ENCODE results near the gene CALB2. TPM values are rescaled to one million over a fixed set of nuclear protein-coding genes. Genes with fewer than 3 reads are reported as not detected.
A peak's percentile ranks its signal among the peaks of the same experiment; 100 is the strongest.

CALB2 gene
- total and polyA plus RNA-seq, 5 experiments from 2014 or later = not detected

- no peak overlapping the region for H3K4me3 Mint-ChIP-seq
- no peak overlapping the region for H3K27ac Mint-ChIP-seq
- H3K36me3 Mint-ChIP-seq = peaks cover 0 to 2% (median 0%) of the 10 kb centered on the region in 3 donors
- DNase-seq = no peak
- peaks cover 0 to 10% (median 0%) of the 10 kb centered on the region in 9 donors for H3K9me3 Mint-ChIP-seq
- peaks cover 4 to 38% (median 30%) of the 10 kb centered on the region in 5 donors for H3K27me3 Mint-ChIP-seq
- POLR2A ChIA-PET = no interaction called here
- no peak for ATAC-seq
- H3K4me1 Mint-ChIP-seq = peaks cover 0 to 6% (median 0%) of the 10 kb centered on the region in 4 donors
Observed at GRCh38 chr16:71380831-71381230, 22.3 kb downstream of the CALB2 start.

GRCh38 chr16:71383054-71383773, 24.7 kb downstream of the CALB2 start:
- ATAC-seq (no peak), DNase-seq (no peak)
- POLR2A ChIA-PET = no interaction called here
- Mint-ChIP-seq H3K9me3 (no peaks in the 10 kb centered on the region), H3K36me3 (peaks cover 0 to 2% (median 0%) of the 10 kb centered on the region in 3 donors), H3K27ac (peak overlapping the region in 2 of 10 donors; percentile 38 to 69), H3K4me1 (peaks cover 0 to 9% (median 7%) of the 10 kb centered on the region in 4 donors), H3K27me3 (peaks cover 8 to 42% (median 34%) of the 10 kb centered on the region in 5 donors), H3K4me3 (no peak overlapping the region)

- H3K4me3 Mint-ChIP-seq = no peak overlapping the region
- peaks cover 8 to 42% (median 34%) of the 10 kb centered on the region in 5 donors for H3K27me3 Mint-ChIP-seq
- ATAC-seq = no peak
- POLR2A ChIA-PET = no interaction called here
- peaks cover 0 to 2% (median 0%) of the 10 kb centered on the region in 3 donors for H3K36me3 Mint-ChIP-seq
- DNase-seq = no peak
- H3K4me1 Mint-ChIP-seq = peaks cover 0 to 9% (median 7%) of the 10 kb centered on the region in 4 donors
- peak overlapping the region in 3 of 10 donors; percentile 19 to 83 (median 68) for H3K27ac Mint-ChIP-seq
- H3K9me3 Mint-ChIP-seq = no peaks in the 10 kb centered on the region
Observed at GRCh38 chr16:71384073-71384724, 25.7 kb downstream of the CALB2 start.

GRCh38 chr16:71387045-71387871, 28.7 kb downstream of the CALB2 start:
- no peaks in the 10 kb centered on the region for H3K36me3 Mint-ChIP-seq
- POLR2A ChIA-PET = no interaction called here

GRCh38 chr16:71389330-71389729, 30.8 kb downstream of the CALB2 start:
- Mint-ChIP-seq H3K27ac (no peak overlapping the region), H3K36me3 (no peaks in the 10 kb centered on the region), H3K4me3 (no peak overlapping the region), H3K27me3 (peaks cover 17 to 78% (median 36%) of the 10 kb centered on the region in 5 donors), H3K4me1 (peaks cover 0 to 7% (median 6%) of the 10 kb centered on the region in 4 donors), H3K9me3 (no peaks in the 10 kb centered on the region)
- ATAC-seq (no peak), DNase-seq (no peak)
- POLR2A ChIA-PET = no interaction called here

More at GRCh38 chr16:71387045-71387871, 28.7 kb downstream of the CALB2 start:
- DNase-seq = no peak
- no peak for ATAC-seq
- H3K27me3 Mint-ChIP-seq = peaks cover 15 to 64% (median 37%) of the 10 kb centered on the region in 5 donors
- H3K9me3 Mint-ChIP-seq = no peaks in the 10 kb centered on the region
- H3K4me1 Mint-ChIP-seq = peaks cover 0 to 9% (median 7%) of the 10 kb centered on the region in 4 donors
- H3K27ac Mint-ChIP-seq = no peak overlapping the region
- peak overlapping the region in 4 of 10 donors; percentile 27 to 62 (median 40) for H3K4me3 Mint-ChIP-seq

GRCh38 chr16:71396594-71396993, 38.1 kb downstream of the CALB2 start:
- no peak overlapping the region for H3K4me3 Mint-ChIP-seq
- no peak overlapping the region for H3K27ac Mint-ChIP-seq
- no peaks in the 10 kb centered on the region for H3K4me1 Mint-ChIP-seq
- ATAC-seq (no peak), DNase-seq (no peak)
- peaks cover 3 to 81% (median 31%) of the 10 kb centered on the region in 5 donors for H3K27me3 Mint-ChIP-seq
- no peaks in the 10 kb centered on the region for H3K9me3 Mint-ChIP-seq
- POLR2A ChIA-PET = no interaction called here
- H3K36me3 Mint-ChIP-seq = no peaks in the 10 kb centered on the region

- DNase-seq (no peak), ATAC-seq (no peak)
- Mint-ChIP-seq H3K9me3 (peaks cover 0 to 7% (median 0%) of the 10 kb centered on the region in 9 donors), H3K4me3 (no peak overlapping the region), H3K27ac (no peak overlapping the region), H3K36me3 (peaks cover 0 to 5% (median 2%) of the 10 kb centered on the region in 3 donors), H3K27me3 (peaks cover 13 to 77% (median 26%) of the 10 kb centered on the region in 5 donors), H3K4me1 (peaks cover 0 to 2% (median 0%) of the 10 kb centered on the region in 4 donors)
- POLR2A ChIA-PET = no interaction called here
Observed at GRCh38 chr16:71399801-71400563, 41.5 kb downstream of the CALB2 start.

- peaks cover 0 to 5% (median 2%) of the 10 kb centered on the region in 3 donors for H3K36me3 Mint-ChIP-seq
- ATAC-seq (no peak), DNase-seq (no peak)
- no peak overlapping the region for H3K4me3 Mint-ChIP-seq
- no peak overlapping the region for H3K27ac Mint-ChIP-seq
- H3K4me1 Mint-ChIP-seq = peaks cover 0 to 17% (median 9%) of the 10 kb centered on the region in 4 donors
- peaks cover 0 to 8% (median 0%) of the 10 kb centered on the region in 9 donors for H3K9me3 Mint-ChIP-seq
- H3K27me3 Mint-ChIP-seq = peaks cover 15 to 74% (median 30%) of the 10 kb centered on the region in 5 donors
- POLR2A ChIA-PET = no interaction called here
Observed at GRCh38 chr16:71402007-71402406, 43.5 kb downstream of the CALB2 start.

GRCh38 chr16:71402674-71403073, 44.2 kb downstream of the CALB2 start:
- Mint-ChIP-seq H3K27me3 (peaks cover 16 to 75% (median 30%) of the 10 kb centered on the region in 5 donors), H3K4me1 (peaks cover 0 to 24% (median 13%) of the 10 kb centered on the region in 4 donors)
- POLR2A ChIA-PET = no interaction called here

GRCh38 chr16:71404364-71404763, 45.8 kb downstream of the CALB2 start:
- Mint-ChIP-seq H3K9me3 (peaks cover 0 to 8% (median 0%) of the 10 kb centered on the region in 9 donors), H3K36me3 (peaks cover 0 to 5% (median 2%) of the 10 kb centered on the region in 3 donors), H3K27ac (no peak overlapping the region), H3K27me3 (peaks cover 19 to 80% (median 33%) of the 10 kb centered on the region in 5 donors), H3K4me3 (no peak overlapping the region), H3K4me1 (peaks cover 0 to 28% (median 16%) of the 10 kb centered on the region in 4 donors)
- ATAC-seq = no peak
- POLR2A ChIA-PET = no interaction called here
- no peak for DNase-seq

More at GRCh38 chr16:71402674-71403073, 44.2 kb downstream of the CALB2 start:
- no peak for DNase-seq
- ATAC-seq = no peak
- Mint-ChIP-seq H3K4me3 (no peak overlapping the region), H3K27ac (no peak overlapping the region), H3K9me3 (peaks cover 0 to 8% (median 0%) of the 10 kb centered on the region in 9 donors), H3K36me3 (peaks cover 0 to 5% (median 2%) of the 10 kb centered on the region in 3 donors)

- Mint-ChIP-seq H3K4me3 (peak overlapping the region in 2 of 10 donors; percentile 10 to 23), H3K27ac (no peak overlapping the region), H3K4me1 (peaks cover 0 to 28% (median 16%) of the 10 kb centered on the region in 4 donors), H3K9me3 (peaks cover 0 to 8% (median 0%) of the 10 kb centered on the region in 9 donors), H3K36me3 (peaks cover 0 to 5% (median 2%) of the 10 kb centered on the region in 3 donors), H3K27me3 (peaks cover 14 to 86% (median 36%) of the 10 kb centered on the region in 5 donors)
- POLR2A ChIA-PET = no interaction called here
- no peak for DNase-seq
- no peak for ATAC-seq
Observed at GRCh38 chr16:71406316-71406715, 47.8 kb downstream of the CALB2 start.

- Mint-ChIP-seq H3K4me3 (peak overlapping the region in 1 of 10 donors; percentile 10), H3K27ac (no peak overlapping the region), H3K4me1 (peaks cover 0 to 28% (median 16%) of the 10 kb centered on the region in 4 donors), H3K9me3 (peaks cover 0 to 8% (median 0%) of the 10 kb centered on the region in 9 donors), H3K36me3 (peaks cover 0 to 5% (median 2%) of the 10 kb centered on the region in 3 donors), H3K27me3 (peaks cover 14 to 86% (median 37%) of the 10 kb centered on the region in 5 donors)
- POLR2A ChIA-PET = no interaction called here
- ATAC-seq (no peak), DNase-seq (no peak)
Observed at GRCh38 chr16:71406724-71407123, 48.2 kb downstream of the CALB2 start.
